Parietal lobe (tissue), 2 donors: ENCODE data around the gene TMEM167B. TPM values are rescaled to one million over a fixed set of nuclear protein-coding genes. Genes with fewer than 3 reads are reported as not detected.

Source experiments
- small RNA-seq: library from RNA; depleted of rRNA; stranded (forward); fragments of <200 nt; gene quantifications from one replicate; pipeline ENCODE3, GENCODE V24; 2014; ENCODE audit warnings: low replicate concordance
- total RNA-seq: library from RNA; depleted of rRNA; stranded (reverse); fragments of >200 nt; gene quantifications from one replicate; pipeline ENCODE4 v1.2.3, GENCODE V29; 2014

The TMEM167B gene
- total RNA-seq, result 31.3 TPM

GRCh38 chr1:109090196-109091077, at the start of gene TMEM167B:
TMEM167B (plus strand) TSS chr1:109090764; CDS start chr1:109090873, 109 bp downstream.

GRCh38 chr1:109041621-109042468, 48.7 kb upstream of the TMEM167B start, which contains the start of gene WDR47:
WDR47 (minus strand) TSS chr1:109042102; CDS start chr1:109023512, 18,590 bp downstream.

GRCh38 chr1:109075531-109076490, 14.8 kb upstream of the TMEM167B start, which contains the start of gene TAF13:
TAF13 (minus strand) TSS chr1:109076003; CDS start chr1:109075947, 56 bp downstream.

GRCh38 chr1:109113590-109114341, 23.2 kb downstream of the TMEM167B start, which contains the start of gene ELAPOR1:
ELAPOR1 (plus strand) TSS chr1:109114115; CDS start chr1:109114184, 69 bp downstream.

Small RNA genes lying within 50 kb of the gene (small RNA-seq; reads per million reads assigned to genes)
- not detected for gene AL356488.2

Other genes with a start within 250 kb of the TMEM167B start
- gene AKNAD1, start 233.7 kb upstream of the TMEM167B start, total RNA-seq, result 5.6 TPM
- gene GPSM2, start 213.8 kb upstream of the TMEM167B start, total RNA-seq, result 39.1 TPM
- 39.1 TPM for gene CLCC1, start 127.3 kb upstream of the TMEM167B start, total RNA-seq
- 211 TPM for gene WDR47, start 48.7 kb upstream of the TMEM167B start, total RNA-seq
- gene TAF13, start 14.8 kb upstream of the TMEM167B start, total RNA-seq, result 35.4 TPM
- 44.8 TPM for gene ELAPOR1, start 23.4 kb downstream of the TMEM167B start, total RNA-seq
- 164 TPM for gene SARS1, start 123.2 kb downstream of the TMEM167B start, total RNA-seq
- gene CELSR2, start 158.8 kb downstream of the TMEM167B start, total RNA-seq, result 82.6 TPM
- gene PSRC1, start 192.4 kb downstream of the TMEM167B start, total RNA-seq, result 14.1 TPM
- 0.63 TPM for gene MYBPHL, start 216.2 kb downstream of the TMEM167B start, total RNA-seq